ENCODE data around the gene FBXL20. TPM values are rescaled to one million over a fixed set of nuclear protein-coding genes. Genes with fewer than 3 reads are reported as not detected.

Gene FBXL20
- total and polyA plus RNA-seq, 9 of the 15 experiments (the other 6 are each of a cell fraction or from before 2014, with no cell fraction given): 1.8 to 15.1 (median 5.6) TPM

- TF ChIP-seq ZBTB40 (IDR thresholded peaks at IDR 0.05) (no peak), ZBTB40 (CRISPR knock-in tag; IDR thresholded peaks at IDR 0.05) (no peak), VEZF1 (CRISPR knock-in tag; IDR thresholded peaks at IDR 0.05) (peak; percentile 50; the same call in 1 of the 2 replicates), ZNF280A (IDR thresholded peaks at IDR 0.05; ENCODE audit: low read depth, partially characterized antibody) (no peak), NEUROD1 (IDR thresholded peaks at IDR 0.05; ENCODE audit: borderline replicate concordance, low read depth, low read length, partially characterized antibody) (peak; percentile 15), RCOR1 (IDR thresholded peaks at IDR 0.05; ENCODE audit: borderline replicate concordance in 1 of 2, low read depth in 2 of 2, low read length in 2 of 2) (no peak)
Observed at GRCh38 chr17:39231591-39232551, 169.6 kb downstream of the FBXL20 start (continued).
